Smooth muscle cell (in vitro differentiated cells): ENCODE results near the gene GART. TPM values are rescaled to one million over a fixed set of nuclear protein-coding genes. Genes with fewer than 3 reads are reported as not detected.

Experiments used
- DNase-seq: peaks from one replicate; lab custom pipeline; 2025; ENCODE audit not compliant: unreplicated experiment; lab: John Stamatoyannopoulos, UW
- H2AFZ ChIP-seq: fragments of 200-600 bp; sonication (generic); 2 replicates; pipeline ENCODE4 v1.6.0; 2016; ENCODE audit warnings: antibody characterized with exemption, low read depth, mild to moderate bottlenecking
- H3F3A ChIP-seq: fragments of 200-600 bp; sonication (generic); 2 replicates; pipeline ENCODE4 v1.6.0; 2017; ENCODE audit warnings: antibody characterized with exemption, low read depth
- H3K27ac ChIP-seq: fragments of 200-600 bp; sonication (generic); 2 replicates; pipeline ENCODE4 v1.5.1; 2016; ENCODE audit warnings: low read depth, mild to moderate bottlenecking
- H3K27me3 ChIP-seq: fragments of 200-600 bp; sonication (generic); 2 replicates; pipeline ENCODE4 v1.6.1; 2016; ENCODE audit warnings: low read depth, mild to moderate bottlenecking
- H3K36me3 ChIP-seq: fragments of 200-600 bp; sonication (generic); 2 replicates; pipeline ENCODE4 v1.5.1; 2016; ENCODE audit warnings: low read depth
- H3K4me1 ChIP-seq: fragments of 200-600 bp; sonication (generic); 2 replicates; pipeline ENCODE4 v1.5.1; 2016; ENCODE audit warnings: low read depth
- H3K4me2 ChIP-seq: fragments of 200-600 bp; sonication (generic); 2 replicates; pipeline ENCODE4 v1.6.0; 2016; ENCODE audit warnings: mild to moderate bottlenecking
- H3K4me3 ChIP-seq: fragments of 200-600 bp; sonication (generic); 2 replicates; pipeline ENCODE4 v1.5.1; 2016; ENCODE audit warnings: mild to moderate bottlenecking
- H3K79me2 ChIP-seq: fragments of 200-600 bp; sonication (generic); 2 replicates; pipeline ENCODE4 v1.6.0; 2016; ENCODE audit warnings: low read depth, mild to moderate bottlenecking
- H3K9ac ChIP-seq: fragments of 200-600 bp; sonication (generic); 2 replicates; pipeline ENCODE4 v1.6.0; 2016; ENCODE audit warnings: low read depth
- H3K9me3 ChIP-seq: fragments of 200-600 bp; sonication (generic); replicated peaks from 2 replicates; pipeline ENCODE4 v1.5.1; 2016; ENCODE audit warnings: low read depth
- H4K20me1 ChIP-seq: fragments of 200-600 bp; sonication (generic); 2 replicates; pipeline ENCODE4 v1.6.0; 2016; ENCODE audit warnings: low read depth
- WGBS: methylation state at CpG from one replicate; pipeline ENCODE4 v1.1.7; 2016; ENCODE audit warnings: low lambda C conversion rate; 5-methylcytosine and 5-hydroxymethylcytosine counted together
- polyA plus RNA-seq: library from polyadenylated mRNA; unstranded; fragments of >200 nt; fragmentation: Nextera tagmentation; extraction: Ambion mirVana; gene quantifications from 2 replicates; pipeline ENCODE4 v1.2.1, GENCODE V29; 2016
- total RNA-seq: library from RNA; depleted of rRNA; stranded (reverse); fragments of >200 nt; gene quantifications from 2 replicates; pipeline ENCODE4 v1.2.3, GENCODE V29; 2014
- TF ChIP-seq, protein P1 (sequence below): fragments of 200-600 bp; sonication (generic); IDR thresholded peaks from 2 replicates; pipeline ENCODE4 v1.5.1; 2017; ENCODE audit warnings: borderline replicate concordance, mild to moderate bottlenecking, antibody characterized with exemption; ENCODE audit not compliant: insufficient read depth, poor library complexity, severe bottlenecking

The GART gene
- total and polyA plus RNA-seq, 2 experiments from 2014 or later: 29.0 to 38.3 TPM

DNA sequence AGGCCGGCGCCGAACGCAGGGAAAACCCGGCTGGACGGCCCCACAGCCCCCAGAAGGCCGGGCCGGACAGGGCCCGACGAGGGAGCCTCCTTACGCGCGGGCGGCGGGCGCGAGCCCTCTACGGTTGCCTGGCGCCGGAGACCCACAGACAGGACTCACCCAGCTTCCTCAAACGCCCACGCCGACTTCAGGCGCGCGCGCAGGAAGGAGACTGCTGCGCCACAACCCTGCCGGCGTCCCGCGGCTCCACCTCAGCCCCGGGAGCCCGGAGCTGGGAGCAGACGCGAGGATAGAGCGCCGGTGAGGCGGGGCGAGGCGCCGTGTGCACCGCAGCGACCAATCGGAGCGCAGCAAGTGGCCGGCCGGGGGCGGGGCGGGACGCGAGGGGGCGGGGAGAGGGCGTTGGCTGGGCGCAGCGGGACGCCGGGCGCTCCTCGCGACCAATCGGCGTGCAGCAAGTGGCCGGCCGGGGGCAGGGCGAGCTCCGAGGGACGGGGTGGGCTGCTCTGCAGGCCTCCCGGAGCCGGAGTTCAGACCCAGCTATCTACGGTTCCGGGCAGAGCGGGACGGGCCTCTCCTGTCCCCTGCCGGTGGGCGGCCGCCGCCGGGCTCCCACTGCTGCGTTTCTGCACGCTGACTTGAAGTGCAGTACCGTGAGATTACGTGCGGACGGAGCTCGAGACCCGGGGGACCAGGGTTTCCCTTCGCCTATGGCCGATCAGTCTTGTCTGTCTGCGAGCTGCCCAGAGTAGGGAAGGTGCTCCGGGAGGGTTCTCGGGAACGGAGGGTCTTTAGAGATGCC, 62.0 kb downstream of the GART start, which contains the start of gene TMEM50B:
Gene TMEM50B, minus strand, starts transcription at position 296 of the 802 bp plus-strand sequence. CDS start 11,089 bp downstream, outside the sequence.
- WGBS: under 1% methylated on average over 72 of the region's 93 CpGs
- Histone ChIP-seq H2AFZ (peak within 1 kb of the TSS; percentile 95), H3K27me3 (no peaks in the 10 kb centered on the region), H3K9ac (peak within 1 kb of the TSS; percentile 99), H3K4me2 (peak within 1 kb of the TSS; percentile 93), H3K27ac (peak within 1 kb of the TSS; percentile 99), H3F3A (no peaks in the 10 kb centered on the region), H3K79me2 (peaks cover 36% of the 10 kb centered on the region), H3K9me3 (no peaks in the 10 kb centered on the region), H3K36me3 (no peaks in the 10 kb centered on the region), H3K4me3 (peak within 1 kb of the TSS; percentile 94), H3K4me1 (peaks cover 8% of the 10 kb centered on the region), H4K20me1 (peaks cover 5% of the 10 kb centered on the region)
- TF ChIP-seq, protein P1, sequence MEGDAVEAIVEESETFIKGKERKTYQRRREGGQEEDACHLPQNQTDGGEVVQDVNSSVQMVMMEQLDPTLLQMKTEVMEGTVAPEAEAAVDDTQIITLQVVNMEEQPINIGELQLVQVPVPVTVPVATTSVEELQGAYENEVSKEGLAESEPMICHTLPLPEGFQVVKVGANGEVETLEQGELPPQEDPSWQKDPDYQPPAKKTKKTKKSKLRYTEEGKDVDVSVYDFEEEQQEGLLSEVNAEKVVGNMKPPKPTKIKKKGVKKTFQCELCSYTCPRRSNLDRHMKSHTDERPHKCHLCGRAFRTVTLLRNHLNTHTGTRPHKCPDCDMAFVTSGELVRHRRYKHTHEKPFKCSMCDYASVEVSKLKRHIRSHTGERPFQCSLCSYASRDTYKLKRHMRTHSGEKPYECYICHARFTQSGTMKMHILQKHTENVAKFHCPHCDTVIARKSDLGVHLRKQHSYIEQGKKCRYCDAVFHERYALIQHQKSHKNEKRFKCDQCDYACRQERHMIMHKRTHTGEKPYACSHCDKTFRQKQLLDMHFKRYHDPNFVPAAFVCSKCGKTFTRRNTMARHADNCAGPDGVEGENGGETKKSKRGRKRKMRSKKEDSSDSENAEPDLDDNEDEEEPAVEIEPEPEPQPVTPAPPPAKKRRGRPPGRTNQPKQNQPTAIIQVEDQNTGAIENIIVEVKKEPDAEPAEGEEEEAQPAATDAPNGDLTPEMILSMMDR: no peak
- peak; percentile 94 for DNase-seq

DNA sequence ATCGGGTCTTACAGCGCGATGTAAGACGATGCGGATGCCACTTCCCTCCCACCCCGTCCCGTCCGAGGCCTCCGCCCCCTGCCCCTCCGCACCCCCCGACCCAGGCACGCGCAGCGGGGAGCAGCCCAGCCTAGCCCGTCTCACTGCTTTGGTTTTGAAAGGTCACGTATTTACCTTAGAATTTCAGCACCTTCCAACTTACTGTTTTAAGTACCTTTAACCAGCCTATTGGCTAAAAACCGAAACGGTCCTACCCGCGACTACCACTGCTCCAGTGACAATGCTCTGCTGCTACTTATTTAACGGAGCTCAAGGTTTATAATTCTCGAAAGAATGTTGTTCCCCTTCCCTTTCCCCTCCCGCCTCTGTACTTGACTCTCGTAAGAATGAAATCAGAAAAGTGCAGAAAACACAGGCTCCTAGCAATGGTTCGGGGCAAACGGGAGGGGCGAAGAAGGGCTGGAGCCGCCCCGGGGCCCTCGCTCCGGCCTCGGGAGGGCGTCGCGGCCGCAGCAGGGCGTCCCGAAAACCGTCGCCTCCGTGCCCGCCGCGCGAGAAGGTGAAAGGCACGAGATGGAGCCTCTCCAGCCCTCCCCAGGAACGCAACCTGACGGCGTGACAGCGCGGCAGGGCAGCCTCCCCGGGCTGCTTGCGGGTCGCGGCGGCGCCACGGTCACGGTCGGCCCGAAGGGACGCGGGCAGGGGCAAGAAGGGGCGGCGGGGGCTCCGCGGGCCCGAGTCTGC, 62.8 kb downstream of the GART start:
- H3K27me3 ChIP-seq: no peaks in the 10 kb centered on the region
- TF ChIP-seq, protein P1: peak; percentile 7
- no peak for DNase-seq

DNA sequence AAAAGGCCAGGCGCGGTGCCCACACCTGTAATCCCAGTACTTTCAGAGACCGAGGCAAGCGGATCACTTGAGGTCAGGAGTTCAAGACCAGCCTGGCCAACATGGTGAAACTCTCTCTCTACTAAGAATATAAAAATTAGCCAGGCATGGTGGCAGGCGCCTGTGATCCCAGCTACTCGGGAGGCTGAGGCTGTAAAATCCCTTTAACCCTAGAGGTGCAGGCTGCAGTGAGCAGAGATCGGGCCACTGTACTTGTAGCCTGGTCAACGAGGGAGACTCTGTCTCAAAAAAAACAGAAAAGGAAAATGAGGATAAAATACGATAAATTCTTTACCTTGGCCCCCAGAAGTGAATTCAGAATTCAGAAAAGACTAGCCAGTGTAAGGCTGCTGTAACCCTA, 63.7 kb downstream of the GART start:
- no peaks in the 10 kb centered on the region for H3K36me3 ChIP-seq

More for the DNA sequence above, 62.8 kb downstream of the GART start:
- Histone ChIP-seq H3K4me3 (peak overlapping the region; percentile 94), H3K9me3 (no peaks in the 10 kb centered on the region), H3F3A (no peaks in the 10 kb centered on the region), H3K27ac (peak overlapping the region; percentile 99), H2AFZ (peak overlapping the region; percentile 95), H3K9ac (peak overlapping the region; percentile 99), H3K4me2 (peak overlapping the region; percentile 93), H3K79me2 (peaks cover 38% of the 10 kb centered on the region), H3K4me1 (peaks cover 8% of the 10 kb centered on the region), H4K20me1 (peaks cover 7% of the 10 kb centered on the region), H3K36me3 (no peaks in the 10 kb centered on the region)
- WGBS: 1% methylated on average over 38 of the region's 68 CpGs

More for the DNA sequence above, 63.7 kb downstream of the GART start:
- H3K9ac ChIP-seq: peak overlapping the region; percentile 99
- H2AFZ ChIP-seq: no peak overlapping the region
- H3K4me1 ChIP-seq: peaks cover 8% of the 10 kb centered on the region
- H3K27ac ChIP-seq: peak overlapping the region; percentile 99
- TF ChIP-seq, protein P1: no peak
- H3K9me3 ChIP-seq: no peaks in the 10 kb centered on the region
- 61% methylated on average over 9 of the region's 9 CpGs for WGBS
- no peak for DNase-seq
- H3K27me3 ChIP-seq: no peaks in the 10 kb centered on the region
- peaks cover 44% of the 10 kb centered on the region for H3K79me2 ChIP-seq
- H3K4me3 ChIP-seq: peak overlapping the region; percentile 94
- H4K20me1 ChIP-seq: peaks cover 7% of the 10 kb centered on the region
- no peaks in the 10 kb centered on the region for H3F3A ChIP-seq
- peak overlapping the region; percentile 93 for H3K4me2 ChIP-seq
